Endothelial cell of umbilical vein (primary cell): ENCODE results near the gene CHST12. TPM values are rescaled to one million over a fixed set of nuclear protein-coding genes. Genes with fewer than 3 reads are reported as not detected.

Experiments used
- BruUV-seq: library from RNA; stranded (reverse); fragments of 400-500 nt; replicated peaks from 2 replicates; lab custom pipeline; 2021; lab: Mats Ljungman, UMichigan
- CTCF ChIA-PET: fragments of 300-600, 350-600 bp; sonication (Branson Sonifier 250); formaldehyde crosslinking; loops from one replicate; lab custom pipeline; 2021; ENCODE audit warnings: antibody characterized with exemption, inconsistent platforms; lab: Charles Lee
- POLR2A ChIA-PET: fragments of 300-600, 350-600 bp; sonication (Branson Sonifier 250); formaldehyde crosslinking; loops from one replicate; lab custom pipeline; 2021; ENCODE audit warnings: antibody characterized with exemption, inconsistent platforms; lab: Charles Lee
- DNase-seq: peaks from one replicate; pipeline ENCODE4 v3.0.0-alpha.2; 2011; ENCODE audit warnings: low read depth, low spot score
- FAIRE-seq: peaks from 2 replicates; lab custom pipeline; 2011; peaks lifted over from hg19 to GRCh38; lab: Jason Lieb, UNC
- H2AFZ ChIP-seq: 2 replicates; pipeline ENCODE4 v1.6.0; 2012; ENCODE audit warnings: low read depth, low read length, control low read depth, inconsistent platforms
- H3K27ac ChIP-seq: 2 replicates; pipeline ENCODE4 v1.5.1; 2011; ENCODE audit warnings: low read depth, mild to moderate bottlenecking, control low read depth, low read length, moderate library complexity; ENCODE audit not compliant: insufficient read depth
- H3K27me3 ChIP-seq, 2 experiments: 2 replicates each; pipeline versions ENCODE4 v1.6.0 to v1.6.1; 2011; ENCODE audit warnings: low read length in 2 of 2, mixed read lengths in 1 of 2; ENCODE audit not compliant: control insufficient read depth in 2 of 2, insufficient read depth in 2 of 2
- H3K36me3 ChIP-seq, 2 experiments: 2 replicates in 1 of 2; 3 replicates in 1 of 2; pipeline ENCODE4 v1.5.1; 2011; ENCODE audit warnings: low read length in 2 of 2, mild to moderate bottlenecking in 1 of 2, moderate library complexity in 1 of 2; ENCODE audit not compliant: control insufficient read depth in 2 of 2, insufficient read depth in 2 of 2; ENCODE audit errors: extremely low read depth in 1 of 2
- H3K4me1 ChIP-seq: 3 replicates; pipeline ENCODE4 v1.5.1; 2011; ENCODE audit warnings: mild to moderate bottlenecking, low read length; ENCODE audit not compliant: control insufficient read depth, insufficient read depth; ENCODE audit errors: extremely low read depth
- H3K4me2 ChIP-seq: 2 replicates; pipeline ENCODE4 v1.6.1; 2011; ENCODE audit warnings: low read length, control low read depth, mixed read lengths; ENCODE audit not compliant: insufficient read depth
- H3K4me3 ChIP-seq, 3 experiments: fragments of 200-600 bp in 1 of 3; sonication (generic), shearing (Covaris generic) in 1 of 3; replicated peaks in 1 of 3; 2 replicates each; pipeline ENCODE4 v1.5.1; 2011 to 2016; ENCODE audit warnings: control low read depth in 3 of 3, low read length in 3 of 3, mild to moderate bottlenecking in 2 of 3, inconsistent platforms in 1 of 3, low read depth in 1 of 3, moderate library complexity in 1 of 3; ENCODE audit not compliant: insufficient read depth in 1 of 3
- H3K79me2 ChIP-seq: 2 replicates; pipeline ENCODE4 v1.6.0; 2012; ENCODE audit warnings: low read length, inconsistent platforms; ENCODE audit not compliant: control insufficient read depth, insufficient read depth
- H3K9ac ChIP-seq: replicated peaks from 2 replicates; pipeline ENCODE3; 2011; ENCODE audit warnings: low read length, control low read depth; ENCODE audit not compliant: insufficient read depth; ENCODE audit errors: extremely low read depth
- H3K9me1 ChIP-seq: replicated peaks from 3 replicates; pipeline ENCODE4 v1.6.0; 2011; ENCODE audit warnings: mild to moderate bottlenecking, low read length; ENCODE audit not compliant: control insufficient read depth, insufficient read depth; ENCODE audit errors: extremely low read depth
- H3K9me3 ChIP-seq: replicated peaks from 2 replicates; pipeline ENCODE4 v1.5.1; 2012; ENCODE audit warnings: low read length, inconsistent platforms; ENCODE audit not compliant: control insufficient read depth, insufficient read depth
- H4K20me1 ChIP-seq: replicated peaks from 2 replicates; pipeline ENCODE3; 2011; ENCODE audit warnings: mild to moderate bottlenecking, low read length; ENCODE audit not compliant: control insufficient read depth, insufficient read depth; ENCODE audit errors: extremely low read depth
- CTCF ChIP-seq, 2 donors: IDR thresholded peaks; 1 replicate in 1 of 2; 2 replicates in 1 of 2; pipeline ENCODE4 v1.5.1; 2011; ENCODE audit warnings: low read length in 2 of 2, mild to moderate bottlenecking in 2 of 2, moderate library complexity in 2 of 2, control low read depth in 1 of 2, inconsistent platforms in 1 of 2, low read depth in 1 of 2; ENCODE audit not compliant: insufficient read depth in 1 of 2; ENCODE audit errors: extremely low read depth in 1 of 2
- EZH2 ChIP-seq: IDR thresholded peaks from 2 replicates; pipeline ENCODE4 v1.6.1; 2012; ENCODE audit warnings: borderline replicate concordance, low read depth, mild to moderate bottlenecking, moderate library complexity, low read length, inconsistent platforms; ENCODE audit not compliant: severe bottlenecking
- FOS ChIP-seq: IDR thresholded peaks from 2 replicates; pipeline ENCODE4 v1.6.1; 2011; ENCODE audit warnings: mild to moderate bottlenecking, low read length, moderate library complexity, borderline replicate concordance; ENCODE audit not compliant: insufficient read depth
- GATA2 ChIP-seq: IDR thresholded peaks from 2 replicates; pipeline ENCODE4 v1.7.0; 2011; ENCODE audit warnings: low read depth, mild to moderate bottlenecking, moderate library complexity, mixed read lengths, low read length; ENCODE audit not compliant: insufficient read length, insufficient read depth
- JUN ChIP-seq: IDR thresholded peaks from 2 replicates; pipeline ENCODE4 v1.6.1; 2011; ENCODE audit warnings: borderline replicate concordance, low read depth; ENCODE audit not compliant: insufficient read length, insufficient read depth
- MAX ChIP-seq: IDR thresholded peaks from 2 replicates; pipeline ENCODE4 v1.6.1; 2011; ENCODE audit not compliant: insufficient read depth, insufficient read length
- MYC ChIP-seq: IDR thresholded peaks from one replicate; pipeline ENCODE4 v1.6.1; 2011; ENCODE audit warnings: mild to moderate bottlenecking, low read depth, low read length
- POLR2A ChIP-seq: IDR thresholded peaks from 2 replicates; pipeline ENCODE4 v1.6.1; 2012; ENCODE audit warnings: low read depth, mild to moderate bottlenecking, control low read depth, low read length
- POLR2AphosphoS5 ChIP-seq: IDR thresholded peaks from 2 replicates; pipeline ENCODE4 v1.6.1; 2012; ENCODE audit warnings: low read depth, mild to moderate bottlenecking, control low read depth, low read length, moderate library complexity; ENCODE audit not compliant: insufficient read depth
- dilution Hi-C: fragments of 300-500 bp; cut with MboI; formaldehyde crosslinking; loops from one replicate; pipeline ENCODE4 v1.15.0; 2019; ENCODE audit warnings: low sequenced_read_pairs; ENCODE audit not compliant: extremely low pct_ligation_motif_present
- intact Hi-C: fragments of 100-400 bp; cut with micrococcal nuclease; formaldehyde crosslinking; loops from one replicate; pipeline ENCODE4 v1.10.0; 2022
- polyA plus RNA-seq, 4 experiments: library from polyadenylated mRNA; depleted of rRNA in 3 of 4; stranded (reverse) in 3 of 4; unstranded in 1 of 4; fragments of >200 nt; gene quantifications; 2 replicates each; pipeline versions ENCODE4 v1.2.1 to v1.2.3, GENCODE V29; 2011 to 2012; ENCODE audit warnings: missing spikeins in 1 of 4
- total RNA-seq: library from RNA; stranded (reverse); gene quantifications from 2 replicates; pipeline ENCODE4 v1.2.3, GENCODE V29; 2021

CHST12 gene
- total and polyA plus RNA-seq, 2 donors (not counting 3 experiments of a cell fraction or from before 2014, with no cell fraction given) = 30.2 to 52.6 TPM

- Histone ChIP-seq H3K27ac (no peak overlapping the region), H3K4me3 (no peak overlapping the region), H3K79me2 (no peaks in the 10 kb centered on the region), H3K27me3 (no peaks in the 10 kb centered on the region), H2AFZ (no peak overlapping the region), H3K4me1 (no peaks in the 10 kb centered on the region), H3K9ac (no peak overlapping the region), H3K4me2 (no peak overlapping the region), H3K9me3 (no peaks in the 10 kb centered on the region), H3K9me1 (no peaks in the 10 kb centered on the region), H3K36me3 (peaks cover 0 to 7% of the 10 kb centered on the region in 2 experiments), H4K20me1 (no peaks in the 10 kb centered on the region)
- CTCF ChIA-PET = interaction anchor here (0.9 to 1.5 kb wide), 2 partner anchors 16 to 49 kb away, joined by 3 to 4 read pairs; no protein-coding TSS in a partner anchor
- POLR2A ChIA-PET = no interaction called here
- no peak for TF ChIP-seq CTCF (IDR thresholded peaks at IDR 0.05; ENCODE audit: extremely low read depth in 1 of 2, insufficient read depth in 1 of 2, low read depth in 1 of 2, low read length in 2 of 2)
- no peak for TF ChIP-seq GATA2
- TF ChIP-seq POLR2A = no peak
- no peak for TF ChIP-seq POLR2AphosphoS5
- TF ChIP-seq EZH2 = no peak
- no peak for TF ChIP-seq MYC
- TF ChIP-seq MAX = no peak
- TF ChIP-seq JUN = no peak
- no peak for TF ChIP-seq FOS
- dilution Hi-C loops = no loop called here
- intact Hi-C loops = loop anchor here (10.0 kb wide), 1 partner anchor 858 kb away; the partner anchor contains the start of gene PSMG3
- BruUV-seq = TSS peak; percentile 17
- FAIRE-seq (no peak), DNase-seq (no peak)
Observed at GRCh38 chr7:2432910-2433712, 29.7 kb downstream of the CHST12 start.
